Measurements from ENCODE around the gene GRIK4.
"Not testable (repeated sequence)": the region's sequence is repeated elsewhere in the genome, so short reads cannot be mapped to it uniquely, and the experiment has no call there.

Gene GRIK4

GRCh38 chr11:120511116-120511819 lies at the start of gene GRIK4:
Gene GRIK4, plus strand, starts transcription at chr11:120511748. Its CDS starts 148,571 bp downstream, at chr11:120660319.
- DNase-seq (ENCODE audit: low read depth): peak; percentile 52

GRCh38 chr11:120462825-120463224 lies 48.7 kb upstream of the GRIK4 start:
- no peak for DNase-seq (ENCODE audit: low read depth)

GRCh38 chr11:120465921-120466534 lies 45.5 kb upstream of the GRIK4 start:
- DNase-seq (ENCODE audit: low read depth): no peak

- DNase-seq (ENCODE audit: low read depth): no peak
Measured at GRCh38 chr11:120467627-120468026, 43.9 kb upstream of the GRIK4 start.

- no peak for DNase-seq (ENCODE audit: low read depth)
Measured at GRCh38 chr11:120471131-120471530, 40.4 kb upstream of the GRIK4 start.

- no peak for DNase-seq (ENCODE audit: low read depth)
Measured at GRCh38 chr11:120471994-120472393, 39.6 kb upstream of the GRIK4 start.

GRCh38 chr11:120473503-120473902 lies 38.0 kb upstream of the GRIK4 start:
- DNase-seq (ENCODE audit: low read depth): no peak

- DNase-seq (ENCODE audit: low read depth): no peak
Measured at GRCh38 chr11:120482149-120482548, 29.4 kb upstream of the GRIK4 start.

- DNase-seq (ENCODE audit: low read depth): no peak
Measured at GRCh38 chr11:120484722-120485121, 26.8 kb upstream of the GRIK4 start.

GRCh38 chr11:120486138-120486537 lies 25.4 kb upstream of the GRIK4 start:
- DNase-seq (ENCODE audit: low read depth): no peak

GRCh38 chr11:120489799-120490198 lies 21.7 kb upstream of the GRIK4 start:
- no peak for DNase-seq (ENCODE audit: low read depth)

- no peak for DNase-seq (ENCODE audit: low read depth)
Measured at GRCh38 chr11:120492486-120492885, 19.1 kb upstream of the GRIK4 start.

- DNase-seq (ENCODE audit: low read depth): no peak
Measured at GRCh38 chr11:120494595-120494994, 17.0 kb upstream of the GRIK4 start.

GRCh38 chr11:120499088-120499487 lies 12.5 kb upstream of the GRIK4 start:
- no peak for DNase-seq (ENCODE audit: low read depth)

- DNase-seq (ENCODE audit: low read depth): no peak
Measured at GRCh38 chr11:120499859-120500258, 11.7 kb upstream of the GRIK4 start.

GRCh38 chr11:120500414-120501071 lies 11.0 kb upstream of the GRIK4 start:
- no peak for DNase-seq (ENCODE audit: low read depth)

- DNase-seq (ENCODE audit: low read depth): no peak
Measured at GRCh38 chr11:120501440-120501839, 10.1 kb upstream of the GRIK4 start.

- DNase-seq (ENCODE audit: low read depth): no peak
Measured at GRCh38 chr11:120501976-120502755, 9.4 kb upstream of the GRIK4 start.

GRCh38 chr11:120503529-120503928 lies 8.0 kb upstream of the GRIK4 start:
- not testable (repeated sequence) for DNase-seq (ENCODE audit: low read depth)

- DNase-seq (ENCODE audit: low read depth): no peak
Measured at GRCh38 chr11:120505801-120506425, 5.6 kb upstream of the GRIK4 start.

- DNase-seq (ENCODE audit: low read depth): no peak
Measured at GRCh38 chr11:120509346-120510053, 2.0 kb upstream of the GRIK4 start.

Measured in CMK (cell line).